H1 (cell line): ENCODE data around the gene AMIGO2. TPM values are rescaled to one million over a fixed set of nuclear protein-coding genes. Genes with fewer than 3 reads are reported as not detected.

ENCODE experiments used
- EZH2 ChIP-seq: fragments of 200-600 bp; sonication (generic); IDR thresholded peaks from 2 replicates; pipeline ENCODE4 v1.7.1; 2012; ENCODE audit warnings: low read depth, mild to moderate bottlenecking, moderate library complexity, low read length, inconsistent platforms; ENCODE audit not compliant: severe bottlenecking
- JUN ChIP-seq: IDR thresholded peaks from 2 replicates; pipeline ENCODE4 v1.6.1; 2011; ENCODE audit warnings: low read depth, mild to moderate bottlenecking, improper control_type of control experiment, low read length
- MAFK ChIP-seq: IDR thresholded peaks from 2 replicates; pipeline ENCODE4 v1.6.1; 2012; ENCODE audit warnings: low read depth, mild to moderate bottlenecking, improper control_type of control experiment, low read length
- RAD21 ChIP-seq, 2 experiments: IDR thresholded peaks in 1 of 2; conservative IDR thresholded peaks in 1 of 2; 2 replicates each; pipeline ENCODE4 v1.6.1; 2011; ENCODE audit warnings: low read depth in 2 of 2, low read length in 2 of 2, improper control_type of control experiment in 1 of 2, inconsistent platforms in 1 of 2, mild to moderate bottlenecking in 1 of 2, moderate library complexity in 1 of 2
- USF2 ChIP-seq: IDR thresholded peaks from 2 replicates; pipeline ENCODE4 v1.6.1; 2011; ENCODE audit warnings: low read length, improper control_type of control experiment
- polyA plus RNA-seq, 7 experiments: library from polyadenylated mRNA; depleted of rRNA in 3 of 7; stranded (reverse) in 5 of 7; unstranded in 2 of 7; fragments of >200 nt in 5 of 7; fragments of 200-250 nt in 2 of 7; gene quantifications; 1 replicate in 5 of 7; 2 replicates in 1 of 7; 4 replicates in 1 of 7; pipeline versions ENCODE4 v1.2.1 to v1.2.3, GENCODE V29; 2011 to 2013; ENCODE audit warnings: missing spikeins in 2 of 7, mixed read lengths in 2 of 7
- total RNA-seq: library from RNA; stranded (reverse); fragmentation: NEBNext Ultra II Directional; extraction: Animal tissue kit (Norgen Biotek cat#: 25700); gene quantifications from 2 replicates; pipeline ENCODE4 v1.2.1, GENCODE V29; 2021

The AMIGO2 gene
- total and polyA plus RNA-seq, 2 of the 8 experiments (the other 6 are each of a cell fraction or from before 2014, with no cell fraction given), result 1.7 to 3.3 TPM

- TF ChIP-seq USF2, result no peak
- TF ChIP-seq RAD21 (IDR thresholded peaks at IDR 0.05 in 1 of 2, conservative IDR thresholded peaks at IDR 0.05 in 1 of 2; ENCODE audit: low read depth in 2 of 2, low read length in 2 of 2), result no peak
- TF ChIP-seq EZH2, result no peak
- TF ChIP-seq JUN, result no peak
- TF ChIP-seq MAFK, result no peak
Measured at GRCh38 chr12:47039079-47039478, 40.7 kb downstream of the AMIGO2 start (continued).
